ES-I3 (cell line): ENCODE results near the gene HOGA1.
"Not testable (repeated sequence)": the region's sequence is repeated elsewhere in the genome, so short reads cannot be mapped to it uniquely, and the experiment has no call there.

ENCODE experiments used
- H3K36me3 ChIP-seq: 2 replicates; pipeline ENCODE4 v1.6.1; 2013; ENCODE audit warnings: mild to moderate bottlenecking, low read length, control low read depth, moderate library complexity; ENCODE audit not compliant: insufficient read depth
- H3K4me1 ChIP-seq: 2 replicates; pipeline ENCODE4 v1.6.1; 2013; ENCODE audit warnings: mild to moderate bottlenecking, control low read depth, low read length; ENCODE audit not compliant: insufficient read depth
- H3K9ac ChIP-seq: 2 replicates; pipeline ENCODE4 v1.6.1; 2013; ENCODE audit warnings: low read depth, mild to moderate bottlenecking, low read length, moderate library complexity
- H3K9me3 ChIP-seq: 2 replicates; pipeline ENCODE4 v1.6.1; 2013; ENCODE audit warnings: mild to moderate bottlenecking, low read length, moderate library complexity; ENCODE audit not compliant: control insufficient read depth, insufficient read depth

HOGA1 gene

GRCh38 chr10:97548828-97549455, 35.2 kb upstream of the HOGA1 start:
- H3K9ac ChIP-seq = no peak overlapping the region
- H3K4me1 ChIP-seq = peaks cover 28% of the 10 kb centered on the region
- H3K9me3 ChIP-seq = no peaks in the 10 kb centered on the region
- no peaks in the 10 kb centered on the region for H3K36me3 ChIP-seq

- Histone ChIP-seq H3K9me3 (no peaks in the 10 kb centered on the region), H3K36me3 (no peaks in the 10 kb centered on the region), H3K4me1 (peaks cover 29% of the 10 kb centered on the region), H3K9ac (no peak overlapping the region; the same call in 1 of the 2 replicates)
Observed at GRCh38 chr10:97549587-97550322, 34.4 kb upstream of the HOGA1 start.

GRCh38 chr10:97550336-97551149, 33.6 kb upstream of the HOGA1 start:
- Histone ChIP-seq H3K4me1 (peaks cover 29% of the 10 kb centered on the region), H3K36me3 (no peaks in the 10 kb centered on the region), H3K9ac (no peak overlapping the region), H3K9me3 (0 out of 2 replicates have a peak, but pooled peaks cover 5% of the 10 kb centered on the region)

GRCh38 chr10:97551271-97551670, 32.9 kb upstream of the HOGA1 start:
- H3K4me1 ChIP-seq = peaks cover 29% of the 10 kb centered on the region
- no peak overlapping the region for H3K9ac ChIP-seq
- H3K9me3 ChIP-seq = 0 out of 2 replicates have a peak, but pooled peaks cover 5% of the 10 kb centered on the region
- no peaks in the 10 kb centered on the region for H3K36me3 ChIP-seq

- H3K4me1 ChIP-seq = peaks cover 26% of the 10 kb centered on the region
- no peaks in the 10 kb centered on the region for H3K36me3 ChIP-seq
- 0 out of 2 replicates have a peak, but pooled peaks cover 5% of the 10 kb centered on the region for H3K9me3 ChIP-seq
- H3K9ac ChIP-seq = no peak overlapping the region
Observed at GRCh38 chr10:97553575-97554031, 30.6 kb upstream of the HOGA1 start.

GRCh38 chr10:97554336-97554735, 29.9 kb upstream of the HOGA1 start:
- not testable (repeated sequence) for H3K9ac ChIP-seq, H3K9me3 ChIP-seq, H3K36me3 ChIP-seq
- peaks cover 21% of the 10 kb centered on the region for H3K4me1 ChIP-seq

GRCh38 chr10:97555541-97555940, 28.6 kb upstream of the HOGA1 start:
- H3K9me3 ChIP-seq, H3K9ac ChIP-seq, H3K36me3 ChIP-seq, H3K4me1 ChIP-seq: not testable (repeated sequence)

- not testable (repeated sequence) for H3K9me3 ChIP-seq, H3K9ac ChIP-seq, H3K4me1 ChIP-seq, H3K36me3 ChIP-seq
Observed at GRCh38 chr10:97560731-97561381, 23.3 kb upstream of the HOGA1 start.

GRCh38 chr10:97561386-97562077, 22.7 kb upstream of the HOGA1 start:
- not testable (repeated sequence) for H3K36me3 ChIP-seq, H3K9ac ChIP-seq, H3K4me1 ChIP-seq, H3K9me3 ChIP-seq

GRCh38 chr10:97562329-97562728, 21.9 kb upstream of the HOGA1 start:
- H3K9ac ChIP-seq, H3K4me1 ChIP-seq, H3K36me3 ChIP-seq, H3K9me3 ChIP-seq: not testable (repeated sequence)

- no peaks in the 10 kb centered on the region; the same call in 1 of the 2 replicates for H3K36me3 ChIP-seq
- H3K9ac ChIP-seq = no peak overlapping the region
- H3K4me1 ChIP-seq = no peaks in the 10 kb centered on the region
- no peaks in the 10 kb centered on the region for H3K9me3 ChIP-seq
Observed at GRCh38 chr10:97563337-97563736, 20.9 kb upstream of the HOGA1 start.

- H3K9me3 ChIP-seq = no peaks in the 10 kb centered on the region
- H3K36me3 ChIP-seq = no peaks in the 10 kb centered on the region; the same call in 1 of the 2 replicates
- H3K9ac ChIP-seq = no peak overlapping the region
- H3K4me1 ChIP-seq = no peaks in the 10 kb centered on the region
Observed at GRCh38 chr10:97564776-97565175, 19.4 kb upstream of the HOGA1 start.

- Histone ChIP-seq H3K4me1 (no peaks in the 10 kb centered on the region), H3K36me3 (no peaks in the 10 kb centered on the region; the same call in 1 of the 2 replicates), H3K9me3 (no peaks in the 10 kb centered on the region), H3K9ac (no peak overlapping the region)
Observed at GRCh38 chr10:97566336-97566996, 17.7 kb upstream of the HOGA1 start.
